Fibroblast of lung (primary cell): ENCODE results near the gene IL19. TPM values are rescaled to one million over a fixed set of nuclear protein-coding genes. Genes with fewer than 3 reads are reported as not detected.

ENCODE experiments used
- DNase-seq, 2 donors: peaks; one replicate each; pipeline versions ENCODE4 v3.0.0 to v3.0.0-alpha.2; 2010; ENCODE audit warnings: low read depth in 2 of 2
- H2AFZ ChIP-seq: 2 replicates; pipeline ENCODE4 v1.5.1; 2012; ENCODE audit warnings: low read length, control low read depth, inconsistent platforms
- H3K27ac ChIP-seq: 2 replicates; pipeline ENCODE4 v1.5.1; 2011; ENCODE audit warnings: low read length, control low read depth; ENCODE audit not compliant: insufficient read depth
- H3K27me3 ChIP-seq: 2 replicates; pipeline ENCODE4 v1.5.1; 2011; ENCODE audit warnings: mild to moderate bottlenecking, low read length; ENCODE audit not compliant: control insufficient read depth, insufficient read depth
- H3K36me3 ChIP-seq: 2 replicates; pipeline ENCODE4 v1.5.1; 2011; ENCODE audit warnings: low read length; ENCODE audit not compliant: control insufficient read depth, insufficient read depth
- H3K4me1 ChIP-seq: 2 replicates; pipeline ENCODE4 v1.5.1; 2011; ENCODE audit warnings: low read length; ENCODE audit not compliant: control insufficient read depth, insufficient read depth; ENCODE audit errors: extremely low read depth
- H3K4me2 ChIP-seq: 2 replicates; pipeline ENCODE4 v1.5.1; 2011; ENCODE audit warnings: low read length, control low read depth; ENCODE audit not compliant: insufficient read depth; ENCODE audit errors: extremely low read depth
- H3K4me3 ChIP-seq, 4 experiments: fragments of 200-600 bp in 1 of 4; sonication (generic) in 1 of 4; replicated peaks in 1 of 4; 2 replicates each; pipeline ENCODE4 v1.5.1; 2011 to 2016; ENCODE audit warnings: low read length in 4 of 4, low read depth in 3 of 4, mild to moderate bottlenecking in 3 of 4, control low read depth in 2 of 4, inconsistent platforms in 1 of 4, mixed read lengths in 1 of 4; ENCODE audit not compliant: insufficient read depth in 1 of 4; ENCODE audit errors: control extremely low read depth in 1 of 4
- H3K79me2 ChIP-seq: 2 replicates; pipeline ENCODE4 v1.5.1; 2012; ENCODE audit warnings: mild to moderate bottlenecking, low read length, inconsistent platforms; ENCODE audit not compliant: control insufficient read depth, insufficient read depth
- H3K9ac ChIP-seq: 2 replicates; pipeline ENCODE4 v1.5.1; 2011; ENCODE audit warnings: mild to moderate bottlenecking, low read length, control low read depth; ENCODE audit not compliant: insufficient read depth
- H3K9me3 ChIP-seq: 2 replicates; pipeline ENCODE4 v1.5.1; 2012; ENCODE audit warnings: low read depth, low read length; ENCODE audit not compliant: control insufficient read depth, insufficient read depth
- H4K20me1 ChIP-seq: 2 replicates; pipeline ENCODE4 v1.5.1; 2011; ENCODE audit warnings: low read length; ENCODE audit not compliant: control insufficient read depth, insufficient read depth; ENCODE audit errors: extremely low read depth
- EZH2 ChIP-seq: IDR thresholded peaks from 2 replicates; pipeline ENCODE4 v1.5.1; 2012; ENCODE audit warnings: low read length, control low read depth, mild to moderate bottlenecking; ENCODE audit errors: missing control alignments
- polyA plus RNA-seq, 2 donors: library from polyadenylated mRNA; depleted of rRNA in 1 of 2; stranded (reverse) in 1 of 2; unstranded in 1 of 2; fragments of >200 nt; gene quantifications; 2 replicates each; pipeline ENCODE4 v1.2.1, GENCODE V29; 2011 to 2012; ENCODE audit warnings: missing spikeins in 1 of 2
- total RNA-seq: library from RNA; depleted of rRNA; stranded (reverse); fragments of >200 nt; gene quantifications from 2 replicates; pipeline ENCODE4 v1.2.1, GENCODE V29; 2014
- TF ChIP-seq, protein P1 (sequence below), 2 donors: IDR thresholded peaks in 1 of 2; conservative IDR thresholded peaks in 1 of 2; 1 replicate in 1 of 2; 2 replicates in 1 of 2; pipeline ENCODE4 v1.5.1; 2011 to 2012; ENCODE audit warnings: low read length in 2 of 2, control low read depth in 1 of 2, inconsistent platforms in 1 of 2, low read depth in 1 of 2, mild to moderate bottlenecking in 1 of 2

IL19 gene
- total and polyA plus RNA-seq, 2 donors (not counting 1 experiment from before 2014, with no cell fraction given), result not detected

- no peaks in the 10 kb centered on the region for H3K9me3 ChIP-seq
- H2AFZ ChIP-seq, result no peak overlapping the region
- no peak overlapping the region for H3K4me2 ChIP-seq
- no peaks in the 10 kb centered on the region for H4K20me1 ChIP-seq
- no peaks in the 10 kb centered on the region for H3K79me2 ChIP-seq
- H3K36me3 ChIP-seq, result no peaks in the 10 kb centered on the region
- no peak for TF ChIP-seq EZH2
- TF ChIP-seq, protein P1, sequence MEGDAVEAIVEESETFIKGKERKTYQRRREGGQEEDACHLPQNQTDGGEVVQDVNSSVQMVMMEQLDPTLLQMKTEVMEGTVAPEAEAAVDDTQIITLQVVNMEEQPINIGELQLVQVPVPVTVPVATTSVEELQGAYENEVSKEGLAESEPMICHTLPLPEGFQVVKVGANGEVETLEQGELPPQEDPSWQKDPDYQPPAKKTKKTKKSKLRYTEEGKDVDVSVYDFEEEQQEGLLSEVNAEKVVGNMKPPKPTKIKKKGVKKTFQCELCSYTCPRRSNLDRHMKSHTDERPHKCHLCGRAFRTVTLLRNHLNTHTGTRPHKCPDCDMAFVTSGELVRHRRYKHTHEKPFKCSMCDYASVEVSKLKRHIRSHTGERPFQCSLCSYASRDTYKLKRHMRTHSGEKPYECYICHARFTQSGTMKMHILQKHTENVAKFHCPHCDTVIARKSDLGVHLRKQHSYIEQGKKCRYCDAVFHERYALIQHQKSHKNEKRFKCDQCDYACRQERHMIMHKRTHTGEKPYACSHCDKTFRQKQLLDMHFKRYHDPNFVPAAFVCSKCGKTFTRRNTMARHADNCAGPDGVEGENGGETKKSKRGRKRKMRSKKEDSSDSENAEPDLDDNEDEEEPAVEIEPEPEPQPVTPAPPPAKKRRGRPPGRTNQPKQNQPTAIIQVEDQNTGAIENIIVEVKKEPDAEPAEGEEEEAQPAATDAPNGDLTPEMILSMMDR (conservative IDR thresholded peaks at IDR 0.05 in 1 of 2, IDR thresholded peaks at IDR 0.05 in 1 of 2; ENCODE audit: low read depth in 1 of 2, low read length in 2 of 2), result no peak
- H3K4me3 ChIP-seq, result no peak overlapping the region
- no peak overlapping the region for H3K9ac ChIP-seq
- no peak overlapping the region for H3K27ac ChIP-seq
- H3K4me1 ChIP-seq, result no peaks in the 10 kb centered on the region
- DNase-seq, result no peak
- H3K27me3 ChIP-seq, result no peaks in the 10 kb centered on the region
Measured at GRCh38 chr1:206842854-206843253, 72.3 kb downstream of the IL19 start.

- no peaks in the 10 kb centered on the region for H3K27me3 ChIP-seq
- H3K36me3 ChIP-seq, result no peaks in the 10 kb centered on the region
- TF ChIP-seq EZH2, result no peak
- TF ChIP-seq, protein P1 (conservative IDR thresholded peaks at IDR 0.05 in 1 of 2, IDR thresholded peaks at IDR 0.05 in 1 of 2; ENCODE audit: low read depth in 1 of 2, low read length in 2 of 2), result no peak
- no peak overlapping the region for H3K27ac ChIP-seq
- H3K4me3 ChIP-seq, result no peak overlapping the region
- H4K20me1 ChIP-seq, result no peaks in the 10 kb centered on the region
- no peak for DNase-seq
- no peak overlapping the region for H3K4me2 ChIP-seq
- no peaks in the 10 kb centered on the region for H3K9me3 ChIP-seq
- H3K79me2 ChIP-seq, result no peaks in the 10 kb centered on the region
- H2AFZ ChIP-seq, result no peak overlapping the region
- no peak overlapping the region for H3K9ac ChIP-seq
- H3K4me1 ChIP-seq, result no peaks in the 10 kb centered on the region
Measured at GRCh38 chr1:206843626-206844025, 73.1 kb downstream of the IL19 start.

DNA sequence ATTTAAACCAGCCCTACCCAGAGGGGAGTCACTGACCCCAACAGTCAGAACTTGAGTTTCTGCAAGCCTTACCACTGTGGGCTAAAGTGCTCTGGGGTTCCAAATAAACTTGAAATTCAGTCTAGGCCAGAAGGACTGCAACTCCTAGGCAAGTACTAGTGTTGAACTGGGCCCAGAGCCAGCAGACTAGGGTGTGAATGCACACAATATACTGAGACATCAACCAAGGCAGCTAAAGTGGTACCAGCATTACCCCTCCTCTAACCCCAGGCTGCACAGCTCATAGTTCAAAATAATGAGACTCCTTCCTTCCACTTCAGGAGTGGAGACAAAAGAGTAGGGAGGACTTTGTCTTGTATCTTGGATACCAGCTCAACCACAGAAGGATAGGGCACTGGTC, 75.9 kb downstream of the IL19 start:
- Histone ChIP-seq H3K9me3 (no peaks in the 10 kb centered on the region), H3K36me3 (no peaks in the 10 kb centered on the region), H2AFZ (no peak overlapping the region), H3K27ac (no peak overlapping the region), H3K27me3 (no peaks in the 10 kb centered on the region), H4K20me1 (no peaks in the 10 kb centered on the region), H3K4me1 (no peaks in the 10 kb centered on the region), H3K4me3 (no peak overlapping the region), H3K4me2 (no peak overlapping the region), H3K79me2 (no peaks in the 10 kb centered on the region), H3K9ac (no peak overlapping the region)
- DNase-seq, result no peak
- TF ChIP-seq EZH2, result no peak
- TF ChIP-seq, protein P1 (conservative IDR thresholded peaks at IDR 0.05 in 1 of 2, IDR thresholded peaks at IDR 0.05 in 1 of 2; ENCODE audit: low read depth in 1 of 2, low read length in 2 of 2), result no peak
